ENCODE data around the gene TFB1M.

DNA sequence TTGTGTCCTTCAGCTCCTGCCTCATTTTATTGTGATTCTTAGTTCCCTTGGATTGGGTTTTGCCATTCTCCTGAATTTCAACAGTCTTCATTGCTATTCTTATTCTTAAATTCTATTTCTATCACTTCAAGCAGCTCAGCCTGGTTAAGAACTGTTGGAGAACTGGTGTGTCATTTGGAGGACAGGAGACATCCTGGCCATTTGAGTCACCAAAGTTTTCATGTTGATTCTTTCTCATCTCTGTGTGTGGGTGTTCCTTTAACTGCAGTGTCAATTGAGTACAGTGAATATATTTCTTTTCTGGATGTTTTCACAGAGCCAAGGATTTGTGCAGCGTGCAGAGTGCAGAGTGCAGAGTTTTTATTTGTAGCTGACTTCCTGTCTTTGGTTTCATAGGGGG, 33.5 kb upstream of the TFB1M start:
- TF ChIP-seq, protein P1, sequence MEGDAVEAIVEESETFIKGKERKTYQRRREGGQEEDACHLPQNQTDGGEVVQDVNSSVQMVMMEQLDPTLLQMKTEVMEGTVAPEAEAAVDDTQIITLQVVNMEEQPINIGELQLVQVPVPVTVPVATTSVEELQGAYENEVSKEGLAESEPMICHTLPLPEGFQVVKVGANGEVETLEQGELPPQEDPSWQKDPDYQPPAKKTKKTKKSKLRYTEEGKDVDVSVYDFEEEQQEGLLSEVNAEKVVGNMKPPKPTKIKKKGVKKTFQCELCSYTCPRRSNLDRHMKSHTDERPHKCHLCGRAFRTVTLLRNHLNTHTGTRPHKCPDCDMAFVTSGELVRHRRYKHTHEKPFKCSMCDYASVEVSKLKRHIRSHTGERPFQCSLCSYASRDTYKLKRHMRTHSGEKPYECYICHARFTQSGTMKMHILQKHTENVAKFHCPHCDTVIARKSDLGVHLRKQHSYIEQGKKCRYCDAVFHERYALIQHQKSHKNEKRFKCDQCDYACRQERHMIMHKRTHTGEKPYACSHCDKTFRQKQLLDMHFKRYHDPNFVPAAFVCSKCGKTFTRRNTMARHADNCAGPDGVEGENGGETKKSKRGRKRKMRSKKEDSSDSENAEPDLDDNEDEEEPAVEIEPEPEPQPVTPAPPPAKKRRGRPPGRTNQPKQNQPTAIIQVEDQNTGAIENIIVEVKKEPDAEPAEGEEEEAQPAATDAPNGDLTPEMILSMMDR (IDR thresholded peaks at IDR 0.05), result no peak
- no peak for TF ChIP-seq POLR2A (IDR thresholded peaks at IDR 0.05)
